Liver (tissue), 9 donors: ENCODE results near the gene IL32. TPM values are rescaled to one million over a fixed set of nuclear protein-coding genes. Genes with fewer than 3 reads are reported as not detected.
"Not testable (repeated sequence)": the region's sequence is repeated elsewhere in the genome, so short reads cannot be mapped to it uniquely, and the experiment has no call there.

Experiments
- DNase-seq: peaks from one replicate; pipeline ENCODE4 v3.0.0-alpha.2; 2017; ENCODE audit warnings: low spot score
- H3K27ac ChIP-seq, 2 donors: one replicate each; pipeline ENCODE4 v1.7.0; 2013; ENCODE audit warnings: inconsistent platforms in 2 of 2, low read length in 2 of 2, control low read depth in 1 of 2, low read depth in 1 of 2, mild to moderate bottlenecking in 1 of 2
- H3K27me3 ChIP-seq, 4 donors: one replicate each; pipeline versions ENCODE4 v1.6.1 to v1.7.0; 2013; ENCODE audit warnings: low read length in 3 of 4, inconsistent platforms in 1 of 4, mild to moderate bottlenecking in 1 of 4, moderate library complexity in 1 of 4; ENCODE audit not compliant: control insufficient read depth in 4 of 4, insufficient read depth in 4 of 4
- H3K36me3 ChIP-seq, 4 donors: one replicate each; pipeline versions ENCODE4 v1.6.1 to v1.7.0; 2013; ENCODE audit warnings: low read length in 3 of 4, mild to moderate bottlenecking in 3 of 4, low read depth in 1 of 4, moderate library complexity in 1 of 4; ENCODE audit not compliant: control insufficient read depth in 4 of 4, insufficient read depth in 3 of 4
- H3K4me1 ChIP-seq, 4 donors: one replicate each; pipeline versions ENCODE4 v1.6.1 to v1.7.0; 2013; ENCODE audit warnings: low read length in 3 of 4, mild to moderate bottlenecking in 3 of 4, moderate library complexity in 1 of 4; ENCODE audit not compliant: control insufficient read depth in 4 of 4, insufficient read depth in 4 of 4
- H3K4me3 ChIP-seq, 3 donors: one replicate each; pipeline versions ENCODE4 v1.6.1 to v1.7.0; 2013; ENCODE audit warnings: low read length in 3 of 3, control low read depth in 1 of 3, low read depth in 1 of 3, mild to moderate bottlenecking in 1 of 3
- H3K9ac ChIP-seq, 2 donors: one replicate each; pipeline ENCODE4 v1.7.0; 2013; ENCODE audit warnings: low read length in 2 of 2, mild to moderate bottlenecking in 2 of 2, moderate library complexity in 2 of 2, control low read depth in 1 of 2, low read depth in 1 of 2
- H3K9me3 ChIP-seq, 4 donors: one replicate each; pipeline versions ENCODE4 v1.6.1 to v1.7.0; 2013; ENCODE audit warnings: low read length in 3 of 4; ENCODE audit not compliant: control insufficient read depth in 4 of 4
- FOXA1 ChIP-seq: IDR thresholded peaks from 2 replicates; pipeline ENCODE4 v1.6.1; 2016; ENCODE audit warnings: antibody characterized with exemption
- FOXA2 ChIP-seq: IDR thresholded peaks from 2 replicates; pipeline ENCODE4 v1.6.1; 2016; ENCODE audit warnings: antibody characterized with exemption
- JUND ChIP-seq, 2 donors: IDR thresholded peaks; 2 replicates each; pipeline ENCODE4 v1.6.1; 2016; ENCODE audit warnings: antibody characterized with exemption in 2 of 2
- NR2F2 ChIP-seq: IDR thresholded peaks from 2 replicates; pipeline ENCODE4 v1.6.1; 2016; ENCODE audit warnings: antibody characterized with exemption
- RXRA ChIP-seq, 2 donors: IDR thresholded peaks; 2 replicates each; pipeline ENCODE4 v1.6.1; 2017 to 2018; ENCODE audit warnings: antibody characterized with exemption in 2 of 2, mild to moderate bottlenecking in 1 of 2
- YY1 ChIP-seq: IDR thresholded peaks from 2 replicates; pipeline ENCODE4 v1.6.1; 2016; ENCODE audit warnings: antibody characterized with exemption, mild to moderate bottlenecking
- WGBS: extraction: QIAGEN DNeasy Blood & Tissue Kit; methylation state at CpG from one replicate; pipeline ENCODE4 v1.1.7; 2013; 5-methylcytosine and 5-hydroxymethylcytosine counted together
- polyA plus RNA-seq, 2 donors: library from polyadenylated mRNA; stranded (reverse) in 1 of 2; unstranded in 1 of 2; fragments of 200-250 nt in 1 of 2; fragments of >200 nt in 1 of 2; fragmentation: Nextera tagmentation in 1 of 2; extraction: Ambion mirVana in 1 of 2; gene quantifications; one replicate each; pipeline versions ENCODE4 v1.2.1 to v1.2.3, GENCODE V29; 2013 to 2015
- total RNA-seq, 2 donors: library from RNA; depleted of rRNA; stranded (reverse); fragments of >200 nt; gene quantifications; one replicate each; pipeline ENCODE4 v1.2.3, GENCODE V29; 2014
- TF ChIP-seq, protein P1 (sequence below): IDR thresholded peaks from 2 replicates; pipeline ENCODE4 v1.6.1; 2016; ENCODE audit warnings: antibody characterized with exemption
- TF ChIP-seq, protein P2 (sequence below): fragments of 150-350 bp; IDR thresholded peaks from 2 replicates; pipeline ENCODE4 v1.5.1; 2017; ENCODE audit warnings: improper control_type of control experiment, low read depth, low read length; ENCODE audit not compliant: missing input control
- donor health status: healthy.
- donor health status: healthy.
- donor health status: healthy.
- donor health status: healthy.
- donor health status: healthy.

IL32 gene
- total and polyA plus RNA-seq, 4 donors = 8.6 to 328 (median 196) TPM

DNA sequence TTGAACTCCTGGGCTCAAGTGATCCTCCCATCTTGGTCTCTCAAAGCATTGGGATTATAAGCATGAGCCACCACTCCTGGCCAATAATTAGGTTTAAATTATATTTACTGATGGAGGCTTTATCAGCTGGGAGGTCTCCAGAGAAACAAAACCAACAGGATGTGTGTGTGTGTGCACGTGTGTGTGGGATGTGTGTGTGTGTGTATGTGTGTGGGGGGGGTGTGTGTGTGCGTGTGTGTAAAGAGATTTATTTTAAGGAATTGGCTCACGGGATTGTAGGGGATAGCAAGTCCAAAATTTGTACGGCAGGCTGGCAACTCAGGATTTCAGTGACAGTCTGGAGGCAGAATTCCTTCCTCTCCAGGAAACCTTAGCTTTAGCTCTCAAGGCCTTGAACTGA lies 14.4 kb upstream of the IL32 start:
- Histone ChIP-seq H3K9me3 (no peaks in the 10 kb centered on the region), H3K27me3 (peaks cover 0 to 6% (median 0%) of the 10 kb centered on the region in 4 donors), H3K4me1 (peaks cover 0 to 10% (median 4%) of the 10 kb centered on the region in 4 donors), H3K27ac (no peak overlapping the region), H3K9ac (no peak overlapping the region), H3K4me3 (no peak overlapping the region), H3K36me3 (peaks cover 0 to 2% (median 0%) of the 10 kb centered on the region in 4 donors)
- no peak for TF ChIP-seq NR2F2
- TF ChIP-seq FOXA2 = no peak
- TF ChIP-seq FOXA1 = no peak
- TF ChIP-seq RXRA (IDR thresholded peaks at IDR 0.05) = no peak
- no peak for TF ChIP-seq YY1
- 48% methylated on average over 4 of the region's 4 CpGs for WGBS
- DNase-seq = no peak

DNA sequence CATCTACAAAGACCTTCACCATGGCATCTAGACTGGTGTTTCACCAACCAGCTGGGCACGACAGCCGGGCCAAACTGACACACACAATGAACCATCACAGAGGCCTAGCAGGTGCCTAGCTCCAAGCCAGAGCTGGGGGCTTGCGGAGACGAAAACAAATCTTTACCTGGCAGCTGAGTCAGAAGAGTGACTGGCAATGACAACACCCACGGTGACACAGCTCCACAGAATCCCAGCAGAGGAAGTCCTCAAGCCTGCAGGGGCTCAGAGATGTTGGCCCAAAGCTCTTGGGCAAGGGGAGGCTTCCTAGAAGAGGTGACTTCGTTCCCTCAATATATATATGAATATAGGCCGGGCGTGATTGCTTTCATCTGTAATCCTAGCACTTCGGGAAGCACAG lies 13.9 kb upstream of the IL32 start:
- H3K27me3 ChIP-seq = peaks cover 0 to 6% (median 0%) of the 10 kb centered on the region in 4 donors
- no peak for DNase-seq
- H3K9me3 ChIP-seq = no peaks in the 10 kb centered on the region
- no peak overlapping the region for H3K27ac ChIP-seq
- TF ChIP-seq, protein P1, sequence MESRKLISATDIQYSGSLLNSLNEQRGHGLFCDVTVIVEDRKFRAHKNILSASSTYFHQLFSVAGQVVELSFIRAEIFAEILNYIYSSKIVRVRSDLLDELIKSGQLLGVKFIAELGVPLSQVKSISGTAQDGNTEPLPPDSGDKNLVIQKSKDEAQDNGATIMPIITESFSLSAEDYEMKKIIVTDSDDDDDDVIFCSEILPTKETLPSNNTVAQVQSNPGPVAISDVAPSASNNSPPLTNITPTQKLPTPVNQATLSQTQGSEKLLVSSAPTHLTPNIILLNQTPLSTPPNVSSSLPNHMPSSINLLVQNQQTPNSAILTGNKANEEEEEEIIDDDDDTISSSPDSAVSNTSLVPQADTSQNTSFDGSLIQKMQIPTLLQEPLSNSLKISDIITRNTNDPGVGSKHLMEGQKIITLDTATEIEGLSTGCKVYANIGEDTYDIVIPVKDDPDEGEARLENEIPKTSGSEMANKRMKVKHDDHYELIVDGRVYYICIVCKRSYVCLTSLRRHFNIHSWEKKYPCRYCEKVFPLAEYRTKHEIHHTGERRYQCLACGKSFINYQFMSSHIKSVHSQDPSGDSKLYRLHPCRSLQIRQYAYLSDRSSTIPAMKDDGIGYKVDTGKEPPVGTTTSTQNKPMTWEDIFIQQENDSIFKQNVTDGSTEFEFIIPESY = no peak
- TF ChIP-seq JUND (IDR thresholded peaks at IDR 0.05) = no peak
- TF ChIP-seq, protein P2, sequence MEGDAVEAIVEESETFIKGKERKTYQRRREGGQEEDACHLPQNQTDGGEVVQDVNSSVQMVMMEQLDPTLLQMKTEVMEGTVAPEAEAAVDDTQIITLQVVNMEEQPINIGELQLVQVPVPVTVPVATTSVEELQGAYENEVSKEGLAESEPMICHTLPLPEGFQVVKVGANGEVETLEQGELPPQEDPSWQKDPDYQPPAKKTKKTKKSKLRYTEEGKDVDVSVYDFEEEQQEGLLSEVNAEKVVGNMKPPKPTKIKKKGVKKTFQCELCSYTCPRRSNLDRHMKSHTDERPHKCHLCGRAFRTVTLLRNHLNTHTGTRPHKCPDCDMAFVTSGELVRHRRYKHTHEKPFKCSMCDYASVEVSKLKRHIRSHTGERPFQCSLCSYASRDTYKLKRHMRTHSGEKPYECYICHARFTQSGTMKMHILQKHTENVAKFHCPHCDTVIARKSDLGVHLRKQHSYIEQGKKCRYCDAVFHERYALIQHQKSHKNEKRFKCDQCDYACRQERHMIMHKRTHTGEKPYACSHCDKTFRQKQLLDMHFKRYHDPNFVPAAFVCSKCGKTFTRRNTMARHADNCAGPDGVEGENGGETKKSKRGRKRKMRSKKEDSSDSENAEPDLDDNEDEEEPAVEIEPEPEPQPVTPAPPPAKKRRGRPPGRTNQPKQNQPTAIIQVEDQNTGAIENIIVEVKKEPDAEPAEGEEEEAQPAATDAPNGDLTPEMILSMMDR = no peak
- H3K9ac ChIP-seq = no peak overlapping the region
- 84% methylated on average over 9 of the region's 9 CpGs for WGBS
- H3K4me3 ChIP-seq = no peak overlapping the region
- H3K36me3 ChIP-seq = peaks cover 0 to 2% (median 0%) of the 10 kb centered on the region in 4 donors
- H3K4me1 ChIP-seq = peaks cover 0 to 5% (median 2%) of the 10 kb centered on the region in 4 donors

DNA sequence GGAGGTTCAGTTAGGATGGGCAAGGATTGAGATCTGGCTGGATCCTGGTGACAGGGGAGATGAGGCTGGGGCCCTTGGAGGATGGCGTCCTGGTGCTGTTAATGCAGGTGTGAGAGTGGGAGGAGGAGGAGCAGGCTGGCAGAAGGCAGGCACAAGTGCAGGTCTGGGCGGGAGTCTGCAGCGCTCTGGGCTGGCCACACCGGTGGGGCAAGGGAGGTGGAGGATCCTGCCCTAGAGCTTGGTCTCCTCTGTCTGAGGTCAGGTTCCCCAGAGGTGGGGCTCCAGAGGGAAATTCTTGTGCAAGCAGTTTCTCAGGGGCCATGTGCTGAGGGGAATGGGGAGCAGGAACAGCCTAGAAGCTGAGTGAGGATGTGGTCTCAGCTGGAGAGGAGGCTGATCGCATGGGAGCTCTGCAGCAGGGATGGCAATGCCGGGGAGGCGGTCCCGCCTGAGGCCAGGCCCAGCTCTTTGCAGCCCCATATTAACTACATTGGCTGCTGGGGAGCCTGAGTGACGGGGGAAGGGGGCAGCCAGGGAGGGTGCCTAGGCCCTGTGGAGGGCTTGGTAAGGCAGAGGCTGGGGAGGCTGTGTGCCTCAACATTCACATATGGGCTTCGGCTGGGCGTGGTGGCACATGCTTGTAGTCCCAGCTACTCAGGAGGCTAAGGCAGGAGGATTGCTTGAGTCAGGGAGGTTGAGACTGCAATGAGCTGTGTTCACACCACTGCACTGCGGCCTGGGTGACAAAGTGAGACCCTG lies 12.7 kb upstream of the IL32 start:
- not testable (repeated sequence) for H3K27me3 ChIP-seq, H3K4me3 ChIP-seq, DNase-seq, H3K27ac ChIP-seq, H3K36me3 ChIP-seq, H3K9ac ChIP-seq, H3K9me3 ChIP-seq, H3K4me1 ChIP-seq
- WGBS = 78% methylated on average over 11 of the region's 12 CpGs

DNA sequence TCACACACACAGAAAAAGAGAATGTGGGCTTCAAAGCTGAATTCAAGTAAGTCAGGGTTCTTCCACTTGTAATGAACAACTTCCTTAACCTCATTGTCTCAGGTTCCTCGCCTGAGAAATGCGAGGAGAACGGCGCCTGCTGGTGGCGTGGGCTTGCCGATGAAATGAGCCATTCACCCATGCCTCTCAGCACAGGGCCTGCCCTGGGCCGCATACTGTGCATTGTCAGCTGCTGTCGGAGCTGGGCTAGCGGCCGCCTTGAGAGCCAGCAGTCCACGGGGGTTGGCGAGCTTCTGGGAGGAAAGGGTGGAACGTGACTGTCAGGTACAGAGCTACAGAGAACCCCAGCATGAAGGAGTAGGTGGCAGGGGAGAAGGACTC lies 12.1 kb upstream of the IL32 start:
- H3K9me3 ChIP-seq, DNase-seq, H3K27me3 ChIP-seq, H3K4me1 ChIP-seq, H3K27ac ChIP-seq, H3K9ac ChIP-seq, H3K4me3 ChIP-seq, H3K36me3 ChIP-seq: not testable (repeated sequence)
- WGBS = 91% methylated on average over 12 of the region's 13 CpGs
